GM12878 (cell line): ENCODE data around the gene SPX. TPM values are rescaled to one million over a fixed set of nuclear protein-coding genes. Genes with fewer than 3 reads are reported as not detected.

Source experiments
- ATAC-seq: fragments of 200-7000 bp; cut with Tn5 transposase; 3 replicates; pipeline ENCODE4 v1.9.1; 2020; ENCODE audit warnings: mild to moderate bottlenecking, moderate library complexity
- BruUV-seq: library from RNA; stranded (reverse); fragments of 400-500 nt; replicated peaks from 2 replicates; lab custom pipeline; 2021; lab: Mats Ljungman, UMichigan
- CTCF ChIA-PET: fragments of 300-600 bp; sonication (Branson Sonifier 250); formaldehyde crosslinking; extraction: SDS; loops from one replicate; lab custom pipeline; 2021; ENCODE audit warnings: inconsistent platforms; lab: Yijun Ruan, JAX
- POLR2A ChIA-PET: fragments of 350-600 bp; formaldehyde crosslinking; extraction: SDS; loops from one replicate; lab custom pipeline; 2021; ENCODE audit warnings: inconsistent platforms; lab: Charles Lee
- RAD21 ChIA-PET: fragments of 300-600 bp; sonication (Branson Sonifier 250); formaldehyde crosslinking; loops from one replicate; lab custom pipeline; 2023; ENCODE audit warnings: antibody characterized with exemption; ENCODE audit not compliant: unreplicated experiment; lab: Charles Lee
- SMC1A ChIA-PET: fragments of 300-600 bp; sonication (Branson Sonifier 250); formaldehyde crosslinking; loops from one replicate; lab custom pipeline; 2023; ENCODE audit not compliant: unreplicated experiment, uncharacterized antibody; lab: Charles Lee
- DNase-seq: peaks from one replicate; pipeline ENCODE4 v3.0.0-alpha.2; 2011; ENCODE audit warnings: low read depth, low spot score
- FAIRE-seq: peaks from 3 replicates; lab custom pipeline; 2011; peaks lifted over from hg19 to GRCh38; lab: Jason Lieb, UNC
- H2AFZ ChIP-seq: 2 replicates; pipeline ENCODE4 v1.6.0; 2011; ENCODE audit warnings: low read depth, low read length, control low read depth; ENCODE audit not compliant: control insufficient read depth
- H3K27ac ChIP-seq: 2 replicates; pipeline ENCODE4 v1.5.1; 2011; ENCODE audit warnings: control low read depth; ENCODE audit not compliant: control insufficient read depth, insufficient read depth
- H3K27me3 ChIP-seq, 2 experiments: replicated peaks in 1 of 2; 2 replicates each; pipeline versions ENCODE4 v1.6.0 to v1.6.1; 2011; ENCODE audit warnings: low read length in 1 of 2; ENCODE audit not compliant: control insufficient read depth in 2 of 2, insufficient read depth in 2 of 2
- H3K36me3 ChIP-seq, 2 experiments: 2 replicates each; pipeline ENCODE4 v1.5.1; 2011; ENCODE audit warnings: low read length in 1 of 2; ENCODE audit not compliant: control insufficient read depth in 2 of 2, insufficient read depth in 2 of 2
- H3K4me1 ChIP-seq: 2 replicates; pipeline ENCODE4 v1.6.1; 2011; ENCODE audit warnings: mild to moderate bottlenecking, low read length, moderate library complexity, mixed read lengths; ENCODE audit not compliant: control insufficient read depth, insufficient read depth
- H3K4me2 ChIP-seq: 2 replicates; pipeline ENCODE4 v1.6.0; 2011; ENCODE audit warnings: control low read depth; ENCODE audit not compliant: control insufficient read depth, insufficient read depth
- H3K4me3 ChIP-seq: fragments of 200-600 bp; sonication (generic); 2 replicates; pipeline ENCODE4 v1.5.1; 2016
- H3K79me2 ChIP-seq: 2 replicates; pipeline ENCODE4 v1.6.0; 2011; ENCODE audit warnings: low read length; ENCODE audit not compliant: control insufficient read depth, insufficient read depth
- H3K9ac ChIP-seq: 2 replicates; pipeline ENCODE4 v1.8.0; 2011; ENCODE audit warnings: low read length, control low read depth, mixed read lengths; ENCODE audit not compliant: control insufficient read depth, insufficient read depth
- H3K9me3 ChIP-seq: replicated peaks from 3 replicates; pipeline ENCODE4 v1.5.1; 2011; ENCODE audit warnings: mild to moderate bottlenecking, low read length; ENCODE audit not compliant: control insufficient read depth, insufficient read depth
- H4K20me1 ChIP-seq: 2 replicates; pipeline ENCODE4 v1.6.0; 2011; ENCODE audit not compliant: control insufficient read depth, insufficient read depth
- ASH2L ChIP-seq: fragments of 300-600, 200-600 bp; sonication (generic); IDR thresholded peaks from 2 replicates; pipeline ENCODE4 v1.6.1; 2017; ENCODE audit warnings: low read depth, mild to moderate bottlenecking, borderline replicate concordance
- KLF5 ChIP-seq: fragments of 450-650 bp; IDR thresholded peaks from 2 replicates; pipeline ENCODE4 v1.6.1; 2014; ENCODE audit warnings: mild to moderate bottlenecking; ENCODE audit not compliant: partially characterized antibody
- RAD51 ChIP-seq: fragments of 450-650 bp; IDR thresholded peaks from 2 replicates; pipeline ENCODE4 v1.6.1; 2016; ENCODE audit warnings: moderate library complexity, mild to moderate bottlenecking, inconsistent platforms
- SIX5 ChIP-seq: IDR thresholded peaks from 2 replicates; pipeline ENCODE4 v1.6.1; 2011; ENCODE audit warnings: mild to moderate bottlenecking, low read depth, low read length, moderate library complexity; ENCODE audit not compliant: severe bottlenecking
- SRF ChIP-seq, 2 experiments: IDR thresholded peaks; 2 replicates each; pipeline ENCODE4 v1.6.1; 2011; ENCODE audit warnings: low read depth in 2 of 2, low read length in 2 of 2, mild to moderate bottlenecking in 1 of 2, moderate library complexity in 1 of 2
- USF2 ChIP-seq: IDR thresholded peaks from 2 replicates; pipeline ENCODE4 v1.6.1; 2011; ENCODE audit warnings: low read depth, low read length, improper control_type of control experiment, borderline replicate concordance
- WGBS: methylation state at CpG from one replicate; pipeline ENCODE4 v1.1.6; 2016; ENCODE audit warnings: low lambda C conversion rate; ENCODE audit not compliant: insufficient replicate concordance, insufficient coverage; ENCODE audit errors: missing lambda C conversion rate; 5-methylcytosine and 5-hydroxymethylcytosine counted together
- in situ Hi-C: fragments of 300-500 bp; cut with MboI; formaldehyde crosslinking; loops from 9 replicates; pipeline ENCODE4 v1.14.3; 2018; ENCODE audit warnings: mixed read lengths
- intact Hi-C: fragments of 100-400 bp; cut with micrococcal nuclease; formaldehyde crosslinking; loops from one replicate; pipeline ENCODE4 v1.14.2; 2022; ENCODE audit not compliant: unreplicated experiment
- polyA plus RNA-seq, 11 experiments: library from polyadenylated mRNA; depleted of rRNA in 4 of 11; unstranded in 6 of 11; stranded (reverse) in 5 of 11; fragments of >200 nt; fragmentation: Nextera tagmentation in 4 of 11; fragmentation: Illumina TruSeq in 1 of 11; extraction: Ambion mirVana in 4 of 11; extraction: Trizol in 1 of 11; gene quantifications; 1 replicate in 1 of 11; 2 replicates in 10 of 11; pipeline versions ENCODE4 v1.2.1 to v1.2.3, GENCODE V29; 2011 to 2016; ENCODE audit warnings: inconsistent platforms in 2 of 11, missing spikeins in 2 of 11, low read depth in 1 of 11
- total RNA-seq, 4 experiments: library from RNA; depleted of rRNA in 3 of 4; stranded (reverse); fragments of >200 nt in 3 of 4; fragmentation: Illumina TruSeq in 1 of 4; extraction: Trizol in 1 of 4; gene quantifications; 2 replicates each; pipeline versions ENCODE4 v1.2.1 to v1.2.3, GENCODE V29; 2013 to 2021

Gene SPX
- total and polyA plus RNA-seq, 10 of the 15 experiments (the other 5 are each of a cell fraction or from before 2014, with no cell fraction given), result 0.05 TPM; not detected in 8

GRCh38 chr12:21509768-21510167 is 16.3 kb upstream of the SPX start:
- Histone ChIP-seq H3K36me3 (peaks cover 0 to 11% of the 10 kb centered on the region in 2 experiments; a peak in 3 of 4 replicates), H2AFZ (peak overlapping the region; percentile 39), H3K79me2 (peaks cover 25% of the 10 kb centered on the region), H3K4me1 (peaks cover 4% of the 10 kb centered on the region; the same call in 1 of the 2 replicates), H3K27ac (peak overlapping the region; percentile 78), H4K20me1 (no peaks in the 10 kb centered on the region), H3K9ac (no peak overlapping the region), H3K4me2 (peak overlapping the region; percentile 77), H3K27me3 (no peaks in the 10 kb centered on the region), H3K9me3 (no peaks in the 10 kb centered on the region), H3K4me3 (peak overlapping the region; percentile 40; the same call in 1 of the 2 replicates)
- SMC1A ChIA-PET, result interaction anchor here (1.0 to 2.1 kb wide), 3 partner anchors 72 to 142 kb away, joined by 3 to 6 read pairs (median 3); partner anchors contain the start of gene PYROXD1
- RAD21 ChIA-PET, result interaction anchor here (0.6 kb wide), 1 partner anchor 1522 kb away, joined by 5 read pairs; no protein-coding TSS in a partner anchor
- DNase-seq (peak; percentile 19), ATAC-seq (peak; percentile 90), FAIRE-seq (no peak)
- in situ Hi-C loops, result no loop called here
- BruUV-seq, result no TSS peak
- TF ChIP-seq KLF5 (no peak), RAD51 (peak; percentile 77), SIX5 (no peak), USF2 (peak; percentile 11; the same call in 1 of the 2 replicates), SRF (IDR thresholded peaks at IDR 0.05; ENCODE audit: low read depth in 2 of 2, low read length in 2 of 2) (peak in 1 of 2 experiments; percentile 54; a peak in 1 of 4 replicates), ASH2L (peak; percentile 78; the same call in 1 of the 2 replicates)
- intact Hi-C loops, result no loop called here
- CTCF ChIA-PET, result interaction anchor here (0.7 to 1.4 kb wide), 4 partner anchors 10 to 665 kb away, joined by 3 to 5 read pairs (median 3); no protein-coding TSS in a partner anchor
- POLR2A ChIA-PET, result interaction anchor here (2.4 kb wide), 1 partner anchor 8 kb away, joined by 12 read pairs; the partner anchor contains the start of genes GOLT1B and RECQL
- WGBS, result 0% methylated on average over 2 of the region's 2 CpGs
